ENCODE measurements around the gene ACAN. TPM values are rescaled to one million over a fixed set of nuclear protein-coding genes. Genes with fewer than 3 reads are reported as not detected.

Gene ACAN
- polyA plus RNA-seq, 4 donors, result 0.09 to 0.27 TPM; not detected in 2

DNA sequence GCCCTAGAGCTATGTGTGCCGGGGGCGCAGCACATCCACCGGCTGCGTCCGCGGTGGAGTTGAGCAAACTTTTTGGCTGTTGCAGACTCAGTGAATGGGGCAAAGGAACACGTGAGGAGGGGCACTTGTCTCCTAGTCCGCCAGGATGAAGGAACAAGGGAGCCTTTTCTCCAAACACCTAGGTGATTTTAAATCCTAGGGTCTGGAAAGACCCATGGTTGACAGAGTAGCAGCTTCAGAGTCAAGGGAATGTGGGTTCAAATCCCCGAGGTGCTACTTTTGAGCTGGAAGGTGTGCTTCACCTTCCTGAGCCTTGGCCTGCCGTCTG lies 648 bp downstream of the ACAN start:
- FAIRE-seq (no peak), DNase-seq (no peak)
- Histone ChIP-seq H3K9me3 (ENCODE audit: control insufficient read depth in 2 of 2, insufficient read depth in 1 of 2, low read depth in 1 of 2, low read length in 1 of 2) (no peaks in the 10 kb centered on the region), H3K4me3 (ENCODE audit: low read depth in 1 of 3, low read length in 3 of 3) (no peak overlapping the region), H3K4me1 (ENCODE audit: control insufficient read depth in 3 of 3, insufficient read depth in 2 of 3, low read depth in 1 of 3, low read length in 2 of 3) (no peaks in the 10 kb centered on the region), H3K36me3 (ENCODE audit: control insufficient read depth in 3 of 3, insufficient read depth in 2 of 3, low read depth in 1 of 3, low read length in 3 of 3) (no peaks in the 10 kb centered on the region), H3K27me3 (ENCODE audit: control insufficient read depth in 3 of 3, insufficient read depth in 3 of 3, low read length in 3 of 3) (peaks cover 9 to 46% (median 18%) of the 10 kb centered on the region in 3 donors), H3K27ac (ENCODE audit: low read depth in 1 of 3, low read length in 2 of 3) (no peak overlapping the region)
- 13 to 28% (median 18%) methylated on average over 10 of the region's 10 CpGs for WGBS, 3 donors

DNA sequence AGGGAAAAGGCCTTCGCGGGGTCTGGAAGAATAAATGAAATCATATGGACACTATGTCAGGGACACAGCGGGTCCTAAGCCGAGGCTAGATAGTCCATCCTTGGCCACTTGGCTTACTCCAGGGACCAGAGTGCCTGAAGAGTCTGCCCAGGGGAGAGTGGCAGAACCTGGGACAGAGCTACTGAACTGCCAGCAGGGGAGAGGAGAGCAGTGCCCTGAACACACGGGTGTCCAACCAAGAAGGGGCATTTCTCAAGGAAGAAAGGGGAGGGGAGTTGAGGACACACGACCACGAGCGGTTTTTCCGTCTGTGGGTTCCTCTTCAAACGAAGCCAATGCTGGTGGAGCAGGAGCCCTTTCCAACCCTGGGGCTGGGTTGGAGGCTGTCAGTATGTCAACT lies 1.0 kb downstream of the ACAN start:
- WGBS, 3 donors, result 55 to 61% (median 59%) methylated on average over 10 of the region's 10 CpGs
- H3K4me3 ChIP-seq (ENCODE audit: low read depth in 1 of 3, low read length in 3 of 3), result no peak overlapping the region

DNA sequence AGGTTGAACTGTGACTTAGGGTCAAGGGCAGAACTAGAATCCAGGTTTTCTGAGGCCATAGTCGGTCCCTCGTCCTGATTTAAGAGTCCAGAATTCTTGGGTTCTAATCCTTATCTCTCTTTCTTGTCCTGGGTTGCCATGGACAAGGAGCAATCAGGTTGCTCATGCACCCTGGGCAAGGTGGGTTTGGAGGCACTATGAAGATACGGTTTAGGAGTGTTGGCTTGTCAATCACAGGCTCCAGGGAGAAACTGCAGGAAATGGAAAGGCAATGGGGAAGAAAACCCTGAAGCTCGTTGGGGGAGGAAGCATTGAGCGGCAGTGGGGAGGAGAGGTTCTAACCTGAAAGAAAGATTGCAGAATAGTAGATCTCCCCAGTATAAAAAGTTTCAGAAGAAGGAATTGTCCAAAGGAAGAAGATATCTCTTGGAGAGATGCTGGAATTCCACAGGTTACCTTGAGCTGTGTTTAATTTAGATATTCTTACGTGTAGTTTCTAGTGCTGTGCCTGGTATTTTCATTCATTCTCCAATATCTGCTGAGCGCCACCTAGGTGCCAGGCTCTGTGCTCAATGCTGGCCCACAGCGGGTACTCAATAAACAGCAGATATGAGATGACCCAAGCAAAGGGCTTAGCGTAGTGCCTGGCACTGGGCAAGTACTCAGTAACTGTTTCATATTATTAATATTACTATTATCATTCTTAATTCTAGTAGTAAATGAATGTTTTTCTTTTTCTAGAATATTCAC lies 2.0 kb downstream of the ACAN start:
- no peak for FAIRE-seq
- no peaks in the 10 kb centered on the region for H3K4me1 ChIP-seq (ENCODE audit: control insufficient read depth in 3 of 3, insufficient read depth in 2 of 3, low read depth in 1 of 3, low read length in 2 of 3)
- H3K27me3 ChIP-seq (ENCODE audit: control insufficient read depth in 3 of 3, insufficient read depth in 3 of 3, low read length in 3 of 3), result peaks cover 9 to 43% (median 13%) of the 10 kb centered on the region in 3 donors
- WGBS, 3 donors, result 55 to 57% (median 56%) methylated on average over 9 of the region's 9 CpGs
- DNase-seq, result no peak
- no peak overlapping the region for H3K4me3 ChIP-seq (ENCODE audit: low read depth in 1 of 3, low read length in 3 of 3)
- H3K36me3 ChIP-seq (ENCODE audit: control insufficient read depth in 3 of 3, insufficient read depth in 2 of 3, low read depth in 1 of 3, low read length in 3 of 3), result no peaks in the 10 kb centered on the region
- no peaks in the 10 kb centered on the region for H3K9me3 ChIP-seq (ENCODE audit: control insufficient read depth in 2 of 2, insufficient read depth in 1 of 2, low read depth in 1 of 2, low read length in 1 of 2)
- H3K27ac ChIP-seq (ENCODE audit: low read depth in 1 of 3, low read length in 2 of 3), result no peak overlapping the region

More for the DNA sequence above, 1.0 kb downstream of the ACAN start:
- Histone ChIP-seq H3K9me3 (ENCODE audit: control insufficient read depth in 2 of 2, insufficient read depth in 1 of 2, low read depth in 1 of 2, low read length in 1 of 2) (no peaks in the 10 kb centered on the region), H3K27ac (ENCODE audit: low read depth in 1 of 3, low read length in 2 of 3) (no peak overlapping the region), H3K36me3 (ENCODE audit: control insufficient read depth in 3 of 3, insufficient read depth in 2 of 3, low read depth in 1 of 3, low read length in 3 of 3) (no peaks in the 10 kb centered on the region), H3K27me3 (ENCODE audit: control insufficient read depth in 3 of 3, insufficient read depth in 3 of 3, low read length in 3 of 3) (peaks cover 9 to 46% (median 15%) of the 10 kb centered on the region in 3 donors), H3K4me1 (ENCODE audit: control insufficient read depth in 3 of 3, insufficient read depth in 2 of 3, low read depth in 1 of 3, low read length in 2 of 3) (no peaks in the 10 kb centered on the region)
- FAIRE-seq, result no peak
- DNase-seq, result no peak

DNA sequence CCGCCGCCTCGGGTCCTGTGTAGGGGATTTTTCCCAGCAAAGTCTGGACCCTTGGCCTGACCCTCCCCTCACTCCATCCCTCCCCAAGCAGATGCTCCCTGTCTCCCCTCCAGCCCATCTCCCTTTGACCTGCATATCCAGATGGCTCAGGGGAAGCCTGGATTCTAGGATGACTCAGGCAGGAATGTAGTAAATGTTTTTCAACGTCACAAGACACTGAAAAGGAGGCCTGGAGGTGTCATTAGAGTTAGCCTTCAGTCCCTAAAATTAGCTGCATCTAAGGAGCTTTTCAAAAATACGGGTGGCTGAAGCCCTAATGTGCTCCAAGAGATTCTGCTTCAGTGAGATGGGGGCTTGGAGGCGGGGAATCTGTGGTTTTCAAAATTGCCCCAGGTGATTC lies 7.2 kb downstream of the ACAN start:
- H3K27me3 ChIP-seq (ENCODE audit: control insufficient read depth in 3 of 3, insufficient read depth in 3 of 3, low read length in 3 of 3), result peaks cover 0 to 9% (median 7%) of the 10 kb centered on the region in 3 donors
- DNase-seq (no peak), FAIRE-seq (no peak)
- 56 to 62% (median 61%) methylated on average over 6 of the region's 6 CpGs for WGBS, 3 donors
- H3K4me3 ChIP-seq (ENCODE audit: low read depth in 1 of 3, low read length in 3 of 3), result no peak overlapping the region
- no peaks in the 10 kb centered on the region for H3K4me1 ChIP-seq (ENCODE audit: control insufficient read depth in 3 of 3, insufficient read depth in 2 of 3, low read depth in 1 of 3, low read length in 2 of 3)
- H3K27ac ChIP-seq (ENCODE audit: low read depth in 1 of 3, low read length in 2 of 3), result no peak overlapping the region
- H3K36me3 ChIP-seq (ENCODE audit: control insufficient read depth in 3 of 3, insufficient read depth in 2 of 3, low read depth in 1 of 3, low read length in 3 of 3), result no peaks in the 10 kb centered on the region
- H3K9me3 ChIP-seq (ENCODE audit: control insufficient read depth in 2 of 2, insufficient read depth in 1 of 2, low read depth in 1 of 2, low read length in 1 of 2), result no peaks in the 10 kb centered on the region

DNA sequence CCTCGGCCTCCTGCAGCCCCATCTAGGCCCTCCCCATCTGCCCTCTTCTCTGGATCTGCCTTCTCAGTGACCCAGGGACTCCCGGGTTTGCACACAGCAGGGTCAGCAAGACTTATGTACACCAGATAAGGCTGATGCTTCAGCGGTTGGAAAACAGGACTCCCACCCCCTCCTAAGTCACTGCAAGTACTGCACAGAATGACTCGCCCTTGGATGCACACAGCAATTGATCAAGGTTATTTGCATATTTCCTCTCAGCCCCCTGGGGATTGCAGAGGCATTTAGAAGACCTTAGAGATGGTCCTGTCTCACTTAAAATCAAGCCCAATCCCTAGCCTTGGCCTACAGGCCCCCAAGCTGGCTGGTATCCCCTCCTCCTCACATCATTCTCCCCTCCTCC lies 8.9 kb downstream of the ACAN start:
- H3K4me3 ChIP-seq (ENCODE audit: low read depth in 1 of 3, low read length in 3 of 3), result no peak overlapping the region
- H3K36me3 ChIP-seq (ENCODE audit: control insufficient read depth in 3 of 3, insufficient read depth in 2 of 3, low read depth in 1 of 3, low read length in 3 of 3), result no peaks in the 10 kb centered on the region
- DNase-seq, result no peak
- peaks cover 0 to 5% (median 4%) of the 10 kb centered on the region in 3 donors for H3K27me3 ChIP-seq (ENCODE audit: control insufficient read depth in 3 of 3, insufficient read depth in 3 of 3, low read length in 3 of 3)
- no peak for FAIRE-seq
- H3K27ac ChIP-seq (ENCODE audit: low read depth in 1 of 3, low read length in 2 of 3), result no peak overlapping the region
- WGBS, 3 donors, result 11 to 41% (median 22%) methylated on average over 4 of the region's 4 CpGs
- H3K9me3 ChIP-seq (ENCODE audit: control insufficient read depth in 2 of 2, insufficient read depth in 1 of 2, low read depth in 1 of 2, low read length in 1 of 2), result no peaks in the 10 kb centered on the region
- H3K4me1 ChIP-seq (ENCODE audit: control insufficient read depth in 3 of 3, insufficient read depth in 2 of 3, low read depth in 1 of 3, low read length in 2 of 3), result no peaks in the 10 kb centered on the region

DNA sequence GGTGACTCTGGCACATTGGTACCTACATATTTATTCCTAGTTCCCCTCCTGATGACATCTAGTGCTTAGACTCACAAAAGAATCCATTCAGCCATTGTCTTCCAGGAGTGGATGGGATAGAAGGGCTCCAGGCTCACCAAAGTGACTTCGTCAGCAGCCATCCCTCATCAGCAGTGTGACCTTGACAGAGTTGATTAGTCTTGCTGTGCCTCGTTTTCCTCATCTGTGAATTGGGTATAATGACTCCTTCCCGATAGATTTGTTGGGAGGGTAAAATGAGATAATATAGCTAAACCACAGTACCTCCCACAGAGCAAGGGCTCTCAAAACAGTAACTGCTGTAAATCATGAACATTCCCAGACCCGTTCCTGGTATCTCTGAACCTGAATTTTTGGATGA lies 10.7 kb downstream of the ACAN start:
- 72 to 77% (median 76%) methylated on average over 4 of the region's 4 CpGs for WGBS, 3 donors
- no peaks in the 10 kb centered on the region for H3K9me3 ChIP-seq (ENCODE audit: control insufficient read depth in 2 of 2, insufficient read depth in 1 of 2, low read depth in 1 of 2, low read length in 1 of 2)
- no peaks in the 10 kb centered on the region for H3K4me1 ChIP-seq (ENCODE audit: control insufficient read depth in 3 of 3, insufficient read depth in 2 of 3, low read depth in 1 of 3, low read length in 2 of 3)
- H3K36me3 ChIP-seq (ENCODE audit: control insufficient read depth in 3 of 3, insufficient read depth in 2 of 3, low read depth in 1 of 3, low read length in 3 of 3), result no peaks in the 10 kb centered on the region
- FAIRE-seq (no peak), DNase-seq (no peak)
- no peak overlapping the region for H3K27ac ChIP-seq (ENCODE audit: low read depth in 1 of 3, low read length in 2 of 3)
- H3K4me3 ChIP-seq (ENCODE audit: low read depth in 1 of 3, low read length in 3 of 3), result no peak overlapping the region
- H3K27me3 ChIP-seq (ENCODE audit: control insufficient read depth in 3 of 3, insufficient read depth in 3 of 3, low read length in 3 of 3), result peaks cover 0 to 7% (median 6%) of the 10 kb centered on the region in 3 donors

DNA sequence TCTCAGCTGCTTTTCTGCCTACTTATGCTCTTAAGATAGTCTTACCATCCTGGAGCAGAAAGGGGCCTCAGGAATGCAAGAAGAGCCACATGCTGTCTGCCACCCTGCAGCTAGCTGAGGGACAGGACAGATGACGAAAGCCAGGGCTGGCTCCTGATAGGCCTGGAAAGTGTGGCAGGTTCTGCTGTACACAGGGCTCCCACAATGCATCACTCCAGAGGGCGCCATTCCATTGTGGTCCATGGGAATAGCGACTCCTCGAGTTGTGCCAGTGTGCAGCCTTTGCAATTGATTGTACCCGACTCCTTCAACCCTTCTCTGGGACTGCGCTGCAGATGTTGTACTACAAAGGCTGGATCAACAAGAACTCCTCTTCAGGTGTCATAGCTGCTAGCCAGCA lies 11.2 kb downstream of the ACAN start:
- no peak overlapping the region for H3K4me3 ChIP-seq (ENCODE audit: low read depth in 1 of 3, low read length in 3 of 3)
- H3K9me3 ChIP-seq (ENCODE audit: control insufficient read depth in 2 of 2, insufficient read depth in 1 of 2, low read depth in 1 of 2, low read length in 1 of 2), result no peaks in the 10 kb centered on the region
- WGBS, 3 donors, result 80 to 86% (median 82%) methylated on average over 6 of the region's 6 CpGs
- no peaks in the 10 kb centered on the region for H3K4me1 ChIP-seq (ENCODE audit: control insufficient read depth in 3 of 3, insufficient read depth in 2 of 3, low read depth in 1 of 3, low read length in 2 of 3)
- DNase-seq, result no peak
- peaks cover 0 to 7% (median 7%) of the 10 kb centered on the region in 3 donors for H3K27me3 ChIP-seq (ENCODE audit: control insufficient read depth in 3 of 3, insufficient read depth in 3 of 3, low read length in 3 of 3)
- H3K36me3 ChIP-seq (ENCODE audit: control insufficient read depth in 3 of 3, insufficient read depth in 2 of 3, low read depth in 1 of 3, low read length in 3 of 3), result no peaks in the 10 kb centered on the region
- no peak for FAIRE-seq
- H3K27ac ChIP-seq (ENCODE audit: low read depth in 1 of 3, low read length in 2 of 3), result no peak overlapping the region

DNA sequence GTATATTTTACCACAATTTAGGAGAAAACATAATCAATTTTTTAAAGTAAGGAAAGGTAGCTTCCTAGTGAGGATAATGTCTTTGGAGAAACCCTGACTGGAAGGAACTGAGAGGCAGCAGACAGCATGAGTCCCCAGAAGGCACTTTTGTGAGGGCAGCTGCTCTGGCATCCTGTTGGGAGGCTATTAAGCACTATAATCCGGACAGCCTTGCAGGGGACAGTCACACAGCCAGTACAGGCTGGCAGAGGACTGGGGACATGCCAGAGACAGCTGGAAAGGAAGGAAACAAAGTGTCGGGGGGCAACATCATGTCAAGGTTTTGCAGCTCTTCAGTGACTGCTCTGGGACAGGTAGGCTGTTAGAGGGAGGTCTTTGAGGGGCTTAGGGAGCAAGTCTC lies 15.7 kb downstream of the ACAN start:
- Histone ChIP-seq H3K36me3 (ENCODE audit: control insufficient read depth in 3 of 3, insufficient read depth in 2 of 3, low read depth in 1 of 3, low read length in 3 of 3) (no peaks in the 10 kb centered on the region), H3K27me3 (ENCODE audit: control insufficient read depth in 3 of 3, insufficient read depth in 3 of 3, low read length in 3 of 3) (peaks cover 0 to 8% (median 2%) of the 10 kb centered on the region in 3 donors), H3K9me3 (ENCODE audit: control insufficient read depth in 2 of 2, insufficient read depth in 1 of 2, low read depth in 1 of 2, low read length in 1 of 2) (no peaks in the 10 kb centered on the region), H3K4me3 (ENCODE audit: low read depth in 1 of 3, low read length in 3 of 3) (no peak overlapping the region), H3K27ac (ENCODE audit: low read depth in 1 of 3, low read length in 2 of 3) (no peak overlapping the region), H3K4me1 (ENCODE audit: control insufficient read depth in 3 of 3, insufficient read depth in 2 of 3, low read depth in 1 of 3, low read length in 2 of 3) (no peaks in the 10 kb centered on the region)
- DNase-seq (no peak), FAIRE-seq (no peak)
- 53 to 67% (median 59%) methylated on average over 2 of the region's 2 CpGs for WGBS, 3 donors

DNA sequence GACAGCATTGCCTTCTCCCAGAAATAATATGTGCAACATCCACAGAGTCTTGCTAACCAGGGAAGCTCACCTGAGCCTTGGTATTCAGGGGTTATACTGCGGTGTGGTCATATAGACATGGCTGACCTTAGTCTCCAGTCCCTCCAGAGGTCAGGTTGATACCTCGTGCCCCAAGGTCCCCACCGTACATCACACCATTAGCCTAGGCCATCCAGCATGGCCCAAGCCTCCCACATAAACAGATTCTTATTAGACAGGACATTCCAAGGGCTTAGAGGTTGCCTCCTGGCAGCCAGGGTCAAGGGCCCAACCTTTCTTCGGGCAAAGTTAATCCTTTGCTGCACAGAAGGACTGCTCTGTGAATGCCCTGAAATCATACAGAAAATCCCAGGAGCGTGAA lies 18.8 kb downstream of the ACAN start:
- 76 to 80% (median 79%) methylated on average over 5 of the region's 5 CpGs for WGBS, 3 donors
- H3K27me3 ChIP-seq (ENCODE audit: control insufficient read depth in 3 of 3, insufficient read depth in 3 of 3, low read length in 3 of 3), result peaks cover 0 to 8% (median 2%) of the 10 kb centered on the region in 3 donors
- DNase-seq (no peak), FAIRE-seq (no peak)
- H3K4me1 ChIP-seq (ENCODE audit: control insufficient read depth in 3 of 3, insufficient read depth in 2 of 3, low read depth in 1 of 3, low read length in 2 of 3), result no peaks in the 10 kb centered on the region
- no peak overlapping the region for H3K27ac ChIP-seq (ENCODE audit: low read depth in 1 of 3, low read length in 2 of 3)
- no peaks in the 10 kb centered on the region for H3K9me3 ChIP-seq (ENCODE audit: control insufficient read depth in 2 of 2, insufficient read depth in 1 of 2, low read depth in 1 of 2, low read length in 1 of 2)
- H3K4me3 ChIP-seq (ENCODE audit: low read depth in 1 of 3, low read length in 3 of 3), result no peak overlapping the region
- H3K36me3 ChIP-seq (ENCODE audit: control insufficient read depth in 3 of 3, insufficient read depth in 2 of 3, low read depth in 1 of 3, low read length in 3 of 3), result no peaks in the 10 kb centered on the region

Data from small intestine (tissue), 7 donors.